HG02973 (cell line): ENCODE results near the gene TNIP1.
A peak's percentile ranks its signal among the peaks of the same experiment; 100 is the strongest.

Source experiments
- ATAC-seq: cut with Tn5 transposase; IDR thresholded peaks from one replicate; pipeline ENCODE4 v1.9.1; 2021; ENCODE audit warnings: moderate library complexity; ENCODE audit not compliant: unreplicated experiment

TNIP1 gene

GRCh38 chr5:151025250-151025606, 55.6 kb downstream of the TNIP1 start:
- ATAC-seq: no peak

- ATAC-seq: no peak
These were observed 56.2 kb downstream of the TNIP1 start for GRCh38 chr5:151024440-151025249.

GRCh38 chr5:151023651-151024050, 57.2 kb downstream of the TNIP1 start:
- ATAC-seq: no peak

GRCh38 chr5:151023047-151023615, 57.7 kb downstream of the TNIP1 start:
- ATAC-seq: no peak

- no peak for ATAC-seq
These were observed 58.3 kb downstream of the TNIP1 start for GRCh38 chr5:151022511-151023018.

GRCh38 chr5:151021746-151022145, 59.1 kb downstream of the TNIP1 start:
- no peak for ATAC-seq

- peak; percentile 74 for ATAC-seq
These were observed 60.3 kb downstream of the TNIP1 start, which contains the start of gene GPX3 for GRCh38 chr5:151020304-151021110. GPX3 (plus strand) TSS chr5:151020591; CDS start chr5:151020655, 64 bp downstream.

DNA sequence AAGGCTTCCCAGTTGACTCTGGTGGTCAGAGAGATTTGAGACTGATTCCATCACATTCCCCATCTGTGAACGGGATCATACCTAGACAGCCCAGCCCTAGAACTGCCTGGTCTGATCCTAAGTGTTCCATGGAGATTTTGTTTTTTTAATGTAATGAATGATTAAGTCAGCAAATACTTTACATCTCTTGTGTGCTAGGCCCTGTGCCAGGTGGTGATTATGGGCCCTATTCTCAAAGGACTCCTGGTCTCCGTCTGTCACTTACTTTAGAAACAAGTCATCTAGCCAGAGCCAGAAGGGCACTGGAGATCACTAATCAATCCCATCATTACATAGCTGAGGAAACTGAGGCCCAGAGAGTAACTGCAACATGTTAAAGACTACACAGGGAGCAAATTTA, 61.5 kb downstream of the TNIP1 start:
- ATAC-seq: no peak

DNA sequence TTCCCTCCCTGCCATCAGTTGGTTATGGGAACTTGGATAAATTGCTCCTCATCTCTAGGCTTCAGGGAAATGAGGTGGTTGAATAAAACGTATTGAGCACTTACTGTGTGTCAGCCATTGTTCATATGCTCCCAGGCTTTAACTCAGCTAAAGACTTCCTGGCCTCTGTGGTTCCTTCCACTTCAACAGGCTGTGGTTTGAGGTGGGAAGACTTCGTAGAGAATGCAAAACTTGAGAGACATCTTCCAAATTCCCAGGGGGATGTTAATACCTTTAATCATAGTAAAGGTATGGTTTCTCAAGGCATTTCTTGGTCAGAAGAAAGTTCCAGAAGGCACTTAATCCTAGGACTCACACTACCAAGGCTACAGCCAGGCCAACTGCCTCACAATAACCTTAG, 62.0 kb downstream of the TNIP1 start:
- no peak for ATAC-seq

DNA sequence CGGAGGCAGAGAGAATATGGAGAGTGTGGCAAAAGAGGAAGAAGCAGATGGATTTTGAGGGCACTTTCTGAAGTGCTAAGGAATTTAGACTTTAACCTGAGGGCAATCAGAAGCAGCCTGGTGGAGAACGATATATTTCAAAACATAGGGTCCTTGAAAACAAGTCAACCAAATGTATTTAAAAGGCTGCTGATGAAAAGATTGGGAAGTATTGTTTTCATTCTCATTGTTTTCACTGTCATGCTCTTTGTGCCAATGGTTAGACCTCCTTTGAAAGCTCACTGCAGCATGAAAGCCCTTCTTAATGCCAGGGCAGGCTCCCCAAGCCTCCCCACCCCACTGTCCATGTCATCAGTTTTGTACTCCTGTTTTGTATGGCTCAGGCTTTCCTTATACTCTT, 62.9 kb downstream of the TNIP1 start:
- no peak for ATAC-seq

GRCh38 chr5:151016700-151017099, 64.1 kb downstream of the TNIP1 start:
- no peak for ATAC-seq

GRCh38 chr5:151015974-151016587, 64.8 kb downstream of the TNIP1 start:
- ATAC-seq: no peak

DNA sequence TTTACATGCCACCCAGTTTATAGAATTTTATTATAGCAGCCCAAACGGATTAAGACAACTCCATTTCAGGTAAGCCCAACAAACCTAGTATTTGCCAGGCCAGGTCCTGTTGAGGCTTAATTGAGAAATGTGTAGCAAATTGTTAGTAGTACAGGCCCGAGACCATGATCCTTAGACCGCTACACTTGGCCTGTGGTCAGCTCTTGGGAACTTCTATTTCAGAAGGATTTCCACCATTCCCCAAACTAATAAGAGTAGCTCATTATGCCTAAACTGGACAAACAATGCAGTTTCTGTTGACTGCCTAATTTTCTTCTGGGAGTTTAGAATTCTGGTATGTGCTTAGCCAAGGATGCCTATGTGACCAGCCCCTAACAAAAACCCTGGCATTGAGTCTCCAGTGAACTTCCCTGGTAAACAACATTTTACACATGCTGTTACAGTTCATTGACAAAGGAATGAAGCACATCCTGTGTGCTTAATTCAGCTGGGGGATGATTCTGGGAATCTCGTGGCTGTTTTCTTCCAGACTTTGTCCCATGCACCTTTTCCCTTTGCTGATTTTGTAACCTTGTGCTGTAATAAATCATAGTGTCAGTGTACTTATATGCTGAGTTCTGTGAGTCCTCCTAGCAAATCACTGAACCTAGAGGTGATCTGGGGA, 66.0 kb downstream of the TNIP1 start:
- no peak for ATAC-seq

DNA sequence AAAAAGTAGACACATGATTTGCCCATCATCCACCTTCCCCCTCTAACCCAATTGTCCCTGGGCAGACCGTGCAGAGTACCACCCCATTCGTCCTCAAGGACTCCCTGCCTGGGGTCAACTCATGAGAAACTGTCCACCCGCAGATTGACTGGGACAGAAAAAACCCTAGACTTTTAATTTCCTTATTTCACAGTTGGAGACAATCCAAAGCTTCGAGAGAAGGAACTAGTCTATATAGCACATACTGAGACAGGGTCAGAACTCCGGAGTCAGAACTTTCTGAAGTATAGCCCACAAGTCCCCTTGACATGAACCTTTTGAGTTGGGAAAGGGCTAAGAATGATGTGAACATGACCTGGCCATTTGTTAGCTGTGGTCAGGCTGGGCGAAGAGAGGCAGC, 68.0 kb downstream of the TNIP1 start:
- no peak for ATAC-seq

DNA sequence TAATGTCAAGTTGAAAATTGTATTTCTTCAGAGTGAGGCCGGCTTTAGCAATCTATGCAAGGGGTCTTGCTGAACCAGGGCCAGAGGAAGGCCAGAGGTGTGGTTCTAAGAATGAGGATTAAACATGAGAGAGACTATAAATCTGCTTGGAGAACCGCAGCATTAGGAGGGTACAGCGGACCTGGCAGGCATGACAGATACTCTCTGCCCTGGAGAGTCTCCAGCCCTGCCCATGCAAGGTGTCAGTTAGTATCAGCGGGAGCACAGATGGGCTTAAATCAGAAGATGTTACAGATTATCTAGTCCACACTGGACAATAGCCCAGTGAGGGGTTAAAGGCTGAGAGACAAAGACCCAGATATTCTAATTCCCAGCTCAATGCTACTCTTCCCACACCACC, 71.9 kb downstream of the TNIP1 start:
- ATAC-seq: no peak

- no peak for ATAC-seq
These were observed 72.7 kb downstream of the TNIP1 start for GRCh38 chr5:151008210-151008491.

- ATAC-seq: no peak
These were observed 73.2 kb downstream of the TNIP1 start for GRCh38 chr5:151007430-151008209.

- ATAC-seq: no peak
These were observed 74.0 kb downstream of the TNIP1 start for GRCh38 chr5:151006704-151007334.

DNA sequence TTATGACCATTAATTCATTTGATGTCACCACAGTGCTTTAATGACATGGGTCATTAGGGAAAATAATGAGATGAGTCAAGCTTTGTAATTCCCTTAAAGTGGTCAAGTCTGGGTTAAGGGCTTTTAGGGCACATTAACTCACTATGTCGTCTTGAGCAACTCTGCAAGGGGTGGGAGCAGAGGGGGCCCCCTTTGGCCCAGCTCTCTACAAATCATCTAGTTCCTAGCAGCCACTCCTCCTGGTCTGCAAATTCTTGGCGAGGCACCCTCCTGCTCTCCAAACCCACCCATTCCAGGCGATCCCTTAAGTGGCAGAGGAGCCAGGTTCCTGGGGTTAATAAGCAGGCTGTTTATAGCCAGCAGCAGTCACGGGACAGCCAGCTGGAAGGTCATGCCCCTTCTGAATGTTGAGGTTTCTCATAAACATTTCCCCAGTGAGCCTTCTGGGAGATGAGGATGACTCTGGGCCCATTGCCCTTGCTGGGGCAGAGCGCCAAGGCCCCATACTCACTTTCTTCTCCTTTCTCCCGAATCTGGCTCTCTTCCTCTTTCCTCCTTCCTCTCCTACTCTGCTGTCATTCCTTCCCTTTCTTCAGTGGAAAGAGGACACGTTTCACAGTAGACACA, 74.8 kb downstream of the TNIP1 start:
- ATAC-seq: no peak
